Central memory CD8-positive, alpha-beta T cell (primary cell): ENCODE data around the gene C1orf185.

Experiments used
- ATAC-seq: fragments of 150-1000 bp; cut with Tn5 transposase; replicated peaks from 2 replicates; pipeline ENCODE4 v1.10.0; 2022; ENCODE audit warnings: mild to moderate bottlenecking, moderate FRiP score, moderate number of reproducible peaks; ENCODE audit not compliant: poor library complexity, severe bottlenecking; ENCODE audit errors: extremely low read depth
- DNase-seq, 2 donors: peaks; one replicate each; pipeline ENCODE4 v3.0.0; 2021; ENCODE audit warnings: low spot score in 2 of 2
- H3K27ac Mint-ChIP-seq: one replicate; pipeline ENCODE4 v1.8.0; 2022; ENCODE audit warnings: low read depth, mild to moderate bottlenecking, moderate library complexity, mixed read lengths
- H3K27me3 Mint-ChIP-seq: one replicate; pipeline ENCODE4 v1.8.0; 2022; ENCODE audit warnings: mixed read lengths
- H3K36me3 Mint-ChIP-seq: one replicate; pipeline ENCODE4 v1.8.0; 2022; ENCODE audit warnings: mild to moderate bottlenecking, moderate library complexity, mixed read lengths; ENCODE audit not compliant: insufficient read depth
- H3K4me1 Mint-ChIP-seq: one replicate; pipeline ENCODE4 v1.8.0; 2022; ENCODE audit warnings: mixed read lengths
- H3K4me3 Mint-ChIP-seq: one replicate; pipeline ENCODE4 v1.8.0; 2022; ENCODE audit warnings: mild to moderate bottlenecking, moderate library complexity, mixed read lengths
- H3K9me3 Mint-ChIP-seq: one replicate; pipeline ENCODE4 v1.8.0; 2022; ENCODE audit warnings: mixed read lengths

The C1orf185 gene

GRCh38 chr1:51101976-51102375 lies at the start of gene C1orf185:
Gene C1orf185, plus strand, starts transcription at chr1:51102228. Its CDS starts 6 bp downstream, at chr1:51102234.
- Mint-ChIP-seq H3K27ac (no peak within 1 kb of the TSS), H3K4me1 (no peaks in the 10 kb centered on the region), H3K4me3 (no peak within 1 kb of the TSS), H3K9me3 (no peaks in the 10 kb centered on the region), H3K36me3 (peaks cover 3% of the 10 kb centered on the region), H3K27me3 (peaks cover 16% of the 10 kb centered on the region)
- ATAC-seq = no peak
- no peak for DNase-seq

GRCh38 chr1:51058858-51059257 lies 43.2 kb upstream of the C1orf185 start:
- Mint-ChIP-seq H3K9me3 (no peaks in the 10 kb centered on the region), H3K4me1 (no peaks in the 10 kb centered on the region), H3K27me3 (peaks cover 49% of the 10 kb centered on the region), H3K36me3 (no peaks in the 10 kb centered on the region), H3K27ac (no peak overlapping the region), H3K4me3 (no peak overlapping the region)
- ATAC-seq (no peak), DNase-seq (no peak)

- Mint-ChIP-seq H3K27me3 (peaks cover 57% of the 10 kb centered on the region), H3K27ac (no peak overlapping the region), H3K9me3 (no peaks in the 10 kb centered on the region), H3K4me3 (no peak overlapping the region), H3K4me1 (no peaks in the 10 kb centered on the region), H3K36me3 (no peaks in the 10 kb centered on the region)
- ATAC-seq = no peak
- no peak for DNase-seq
Measured at GRCh38 chr1:51061231-51061918, 40.7 kb upstream of the C1orf185 start.

GRCh38 chr1:51063121-51063520 lies 38.9 kb upstream of the C1orf185 start:
- H3K4me1 Mint-ChIP-seq = no peaks in the 10 kb centered on the region
- no peaks in the 10 kb centered on the region for H3K9me3 Mint-ChIP-seq
- peaks cover 62% of the 10 kb centered on the region for H3K27me3 Mint-ChIP-seq
- H3K27ac Mint-ChIP-seq = no peak overlapping the region
- H3K4me3 Mint-ChIP-seq = no peak overlapping the region
- ATAC-seq = no peak
- DNase-seq = no peak
- no peaks in the 10 kb centered on the region for H3K36me3 Mint-ChIP-seq

- no peaks in the 10 kb centered on the region for H3K4me1 Mint-ChIP-seq
Measured at GRCh38 chr1:51070011-51070410, 32.0 kb upstream of the C1orf185 start.

GRCh38 chr1:51070640-51071039 lies 31.4 kb upstream of the C1orf185 start:
- Mint-ChIP-seq H3K36me3 (no peaks in the 10 kb centered on the region), H3K27ac (no peak overlapping the region), H3K4me1 (no peaks in the 10 kb centered on the region), H3K27me3 (peaks cover 72% of the 10 kb centered on the region), H3K4me3 (no peak overlapping the region), H3K9me3 (no peaks in the 10 kb centered on the region)
- DNase-seq (no peak), ATAC-seq (no peak)

More at GRCh38 chr1:51070011-51070410, 32.0 kb upstream of the C1orf185 start:
- no peak overlapping the region for H3K4me3 Mint-ChIP-seq
- peaks cover 69% of the 10 kb centered on the region for H3K27me3 Mint-ChIP-seq
- no peak overlapping the region for H3K27ac Mint-ChIP-seq
- ATAC-seq = no peak
- DNase-seq = no peak
- no peaks in the 10 kb centered on the region for H3K36me3 Mint-ChIP-seq
- H3K9me3 Mint-ChIP-seq = no peaks in the 10 kb centered on the region

GRCh38 chr1:51071291-51072042 lies 30.6 kb upstream of the C1orf185 start:
- no peaks in the 10 kb centered on the region for H3K9me3 Mint-ChIP-seq
- no peak overlapping the region for H3K27ac Mint-ChIP-seq
- ATAC-seq (no peak), DNase-seq (no peak)
- peaks cover 63% of the 10 kb centered on the region for H3K27me3 Mint-ChIP-seq
- no peaks in the 10 kb centered on the region for H3K4me1 Mint-ChIP-seq
- no peak overlapping the region for H3K4me3 Mint-ChIP-seq
- no peaks in the 10 kb centered on the region for H3K36me3 Mint-ChIP-seq

- H3K27ac Mint-ChIP-seq = no peak overlapping the region
Measured at GRCh38 chr1:51072043-51072439, 30.0 kb upstream of the C1orf185 start.

GRCh38 chr1:51072651-51073050 lies 29.4 kb upstream of the C1orf185 start:
- Mint-ChIP-seq H3K4me3 (no peak overlapping the region), H3K9me3 (no peaks in the 10 kb centered on the region), H3K36me3 (no peaks in the 10 kb centered on the region), H3K4me1 (no peaks in the 10 kb centered on the region), H3K27ac (no peak overlapping the region), H3K27me3 (peaks cover 56% of the 10 kb centered on the region)
- ATAC-seq (no peak), DNase-seq (no peak)

More at GRCh38 chr1:51072043-51072439, 30.0 kb upstream of the C1orf185 start:
- no peak for ATAC-seq
- Mint-ChIP-seq H3K36me3 (no peaks in the 10 kb centered on the region), H3K27me3 (peaks cover 62% of the 10 kb centered on the region), H3K9me3 (no peaks in the 10 kb centered on the region), H3K4me1 (no peaks in the 10 kb centered on the region), H3K4me3 (no peak overlapping the region)
- DNase-seq = no peak

GRCh38 chr1:51073456-51073855 lies 28.6 kb upstream of the C1orf185 start:
- H3K4me1 Mint-ChIP-seq = no peaks in the 10 kb centered on the region
- H3K27me3 Mint-ChIP-seq = peaks cover 51% of the 10 kb centered on the region
- no peak overlapping the region for H3K4me3 Mint-ChIP-seq
- no peak for DNase-seq
- H3K27ac Mint-ChIP-seq = no peak overlapping the region
- no peaks in the 10 kb centered on the region for H3K9me3 Mint-ChIP-seq
- no peak for ATAC-seq
- H3K36me3 Mint-ChIP-seq = no peaks in the 10 kb centered on the region

- Mint-ChIP-seq H3K4me3 (no peak overlapping the region), H3K36me3 (no peaks in the 10 kb centered on the region), H3K9me3 (no peaks in the 10 kb centered on the region), H3K4me1 (no peaks in the 10 kb centered on the region), H3K27ac (no peak overlapping the region), H3K27me3 (peaks cover 73% of the 10 kb centered on the region)
- ATAC-seq (no peak), DNase-seq (no peak)
Measured at GRCh38 chr1:51086496-51087271, 15.3 kb upstream of the C1orf185 start.

- Mint-ChIP-seq H3K4me1 (no peaks in the 10 kb centered on the region), H3K27me3 (peaks cover 87% of the 10 kb centered on the region), H3K4me3 (no peak overlapping the region), H3K9me3 (no peaks in the 10 kb centered on the region), H3K27ac (no peak overlapping the region), H3K36me3 (no peaks in the 10 kb centered on the region)
- ATAC-seq = no peak
- no peak for DNase-seq
Measured at GRCh38 chr1:51088474-51088873, 13.6 kb upstream of the C1orf185 start.
